ENCODE measurements around the gene OLFM3. TPM values are rescaled to one million over a fixed set of nuclear protein-coding genes. Genes with fewer than 3 reads are reported as not detected.

Gene OLFM3
- total RNA-seq, 2 donors from 2014 or later, result 0.15 to 0.26 TPM

GRCh38 chr1:101756411-101756810 is 240.3 kb downstream of the OLFM3 start:
- no peak overlapping the region for H3K9ac ChIP-seq (ENCODE audit: extremely low read depth, low read length, poor library complexity, severe bottlenecking)
- H3K36me3 ChIP-seq (ENCODE audit: control insufficient read depth, insufficient read depth, low read length), result no peaks in the 10 kb centered on the region
- H3K27ac ChIP-seq (ENCODE audit: low read depth, low read length), result no peak overlapping the region
- no peaks in the 10 kb centered on the region for H3K9me3 ChIP-seq (ENCODE audit: control insufficient read depth, low read length)
- H3K36me3 Mint-ChIP-seq (ENCODE audit: low read depth), result no peaks in the 10 kb centered on the region
- no peaks in the 10 kb centered on the region for H3K27me3 ChIP-seq (ENCODE audit: control insufficient read depth, insufficient read depth, low read length, poor library complexity, severe bottlenecking)
- DNase-seq, result no peak
- H3K4me1 Mint-ChIP-seq, result no peaks in the 10 kb centered on the region
- no peaks in the 10 kb centered on the region for H3K4me1 ChIP-seq (ENCODE audit: control insufficient read depth, insufficient read depth, low read length)
- no peak overlapping the region for H3K4me3 Mint-ChIP-seq
- 100% methylated on average over 1 of the region's 2 CpGs; no CpG with 5 or more reads in 1 of the 2 experiments for WGBS, 2 experiments (ENCODE audit: insufficient coverage in 1 of 2, insufficient read length in 1 of 2)
- no peaks in the 10 kb centered on the region for H3K27me3 Mint-ChIP-seq (ENCODE audit: insufficient read depth)
- no peak overlapping the region for H3K27ac Mint-ChIP-seq
- H3K9me3 Mint-ChIP-seq, result no peaks in the 10 kb centered on the region
- no peak for TF ChIP-seq CTCF (conservative IDR thresholded peaks at IDR 0.05)
- H3K4me3 ChIP-seq (ENCODE audit: low read length), result no peak overlapping the region

All from endodermal cell (in vitro differentiated cells).